GM23338 (cell line): ENCODE measurements around the gene KIF6.

Experiments
- CTCF ChIP-seq, 2 experiments: fragments of 200-600 bp in 1 of 2; sonication (generic) in 1 of 2; conservative IDR thresholded peaks; 2 replicates each; pipeline versions ENCODE4 v1.5.1 to v1.6.1; 2016 to 2017; ENCODE audit warnings: antibody characterized with exemption in 2 of 2, low read depth in 2 of 2, mild to moderate bottlenecking in 2 of 2, moderate library complexity in 1 of 2
- EZH2 ChIP-seq: fragments of 200-600 bp; sonication (generic); IDR thresholded peaks from one replicate; pipeline ENCODE4 v1.8.0; 2017; ENCODE audit warnings: antibody characterized with exemption, mild to moderate bottlenecking, low read depth; ENCODE audit not compliant: unreplicated experiment

DNA sequence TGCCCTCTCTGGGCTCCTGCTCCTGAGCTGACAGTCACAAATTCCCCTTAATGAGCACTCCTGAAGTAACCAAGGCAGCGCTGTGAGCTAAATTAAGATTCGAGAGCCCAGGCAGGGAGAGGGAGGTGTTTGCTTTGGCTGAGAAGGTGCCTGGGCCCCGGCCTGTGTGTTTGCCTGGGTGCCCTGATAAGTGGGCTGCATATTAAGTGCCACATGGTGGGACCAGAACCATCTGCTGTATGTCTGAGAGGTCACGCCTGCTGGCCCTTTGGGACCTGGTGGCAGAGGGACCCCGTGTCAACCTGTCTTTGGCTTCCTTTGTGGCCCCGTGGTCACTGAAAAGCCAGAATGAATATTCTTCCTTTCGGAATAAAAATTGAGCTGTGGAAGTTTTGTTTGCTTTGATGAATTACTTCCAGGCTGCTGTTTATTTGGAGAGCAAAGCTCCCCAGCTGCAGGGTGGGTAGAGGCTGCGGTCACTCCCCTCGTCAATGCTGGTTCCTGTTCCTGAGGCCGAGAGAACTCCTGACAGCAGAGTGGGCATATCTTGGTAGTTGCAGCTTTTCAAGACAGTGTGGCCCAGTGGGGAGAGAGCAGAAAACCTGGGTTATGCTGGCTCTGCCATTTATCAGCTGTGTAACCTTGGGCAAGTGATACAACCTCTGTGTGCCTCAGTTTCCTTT lies 385.2 kb downstream of the KIF6 start:
- TF ChIP-seq CTCF (conservative IDR thresholded peaks at IDR 0.05; ENCODE audit: low read depth in 2 of 2) (no peak), EZH2 (no peak)
